GM18868 (cell line): ENCODE results near the gene PPP1R2.
"Not testable (repeated sequence)": the region's sequence is repeated elsewhere in the genome, so short reads cannot be mapped to it uniquely, and the experiment has no call there.

Experiments used
- ATAC-seq: cut with Tn5 transposase; IDR thresholded peaks from one replicate; pipeline ENCODE4 v1.9.1; 2021; ENCODE audit warnings: mild to moderate bottlenecking, moderate library complexity; ENCODE audit not compliant: unreplicated experiment

Gene PPP1R2

GRCh38 chr3:195540511-195540910, 2.6 kb downstream of the PPP1R2 start:
- no peak for ATAC-seq

GRCh38 chr3:195540027-195540426, 3.1 kb downstream of the PPP1R2 start:
- no peak for ATAC-seq

- no peak for ATAC-seq
Measured at GRCh38 chr3:195539479-195539878, 3.6 kb downstream of the PPP1R2 start.

GRCh38 chr3:195537995-195538394, 5.1 kb downstream of the PPP1R2 start:
- peak; percentile 76 for ATAC-seq

- ATAC-seq = no peak
Measured at GRCh38 chr3:195535293-195535692, 7.8 kb downstream of the PPP1R2 start.

- no peak for ATAC-seq
Measured at GRCh38 chr3:195532834-195533233, 10.3 kb downstream of the PPP1R2 start.

- no peak for ATAC-seq
Measured at GRCh38 chr3:195532345-195532744, 10.8 kb downstream of the PPP1R2 start.

GRCh38 chr3:195531683-195532082, 11.4 kb downstream of the PPP1R2 start:
- ATAC-seq = no peak

GRCh38 chr3:195526492-195526891, 16.6 kb downstream of the PPP1R2 start:
- ATAC-seq = no peak

GRCh38 chr3:195524171-195524896, 18.8 kb downstream of the PPP1R2 start:
- no peak for ATAC-seq

- no peak for ATAC-seq
Measured at GRCh38 chr3:195522254-195523023, 20.7 kb downstream of the PPP1R2 start.

- ATAC-seq = no peak
Measured at GRCh38 chr3:195517030-195517429, 26.1 kb downstream of the PPP1R2 start.

GRCh38 chr3:195514610-195515235, 28.4 kb downstream of the PPP1R2 start:
- not testable (repeated sequence) for ATAC-seq

- no peak for ATAC-seq
Measured at GRCh38 chr3:195512798-195513345, 30.3 kb downstream of the PPP1R2 start.

- ATAC-seq = no peak
Measured at GRCh38 chr3:195511136-195511535, 32.0 kb downstream of the PPP1R2 start.

GRCh38 chr3:195508185-195508584, 34.9 kb downstream of the PPP1R2 start:
- ATAC-seq = no peak

GRCh38 chr3:195475614-195476013, 67.5 kb downstream of the PPP1R2 start:
- ATAC-seq = no peak

- not testable (repeated sequence) for ATAC-seq
Measured at GRCh38 chr3:195475116-195475515, 68.0 kb downstream of the PPP1R2 start.

GRCh38 chr3:195468841-195469240, 74.3 kb downstream of the PPP1R2 start:
- ATAC-seq = no peak

GRCh38 chr3:195468391-195468776, 74.7 kb downstream of the PPP1R2 start:
- ATAC-seq = no peak

GRCh38 chr3:195467641-195468390, 75.3 kb downstream of the PPP1R2 start:
- ATAC-seq = no peak
